ENCODE results near the gene UTY.

DNA sequence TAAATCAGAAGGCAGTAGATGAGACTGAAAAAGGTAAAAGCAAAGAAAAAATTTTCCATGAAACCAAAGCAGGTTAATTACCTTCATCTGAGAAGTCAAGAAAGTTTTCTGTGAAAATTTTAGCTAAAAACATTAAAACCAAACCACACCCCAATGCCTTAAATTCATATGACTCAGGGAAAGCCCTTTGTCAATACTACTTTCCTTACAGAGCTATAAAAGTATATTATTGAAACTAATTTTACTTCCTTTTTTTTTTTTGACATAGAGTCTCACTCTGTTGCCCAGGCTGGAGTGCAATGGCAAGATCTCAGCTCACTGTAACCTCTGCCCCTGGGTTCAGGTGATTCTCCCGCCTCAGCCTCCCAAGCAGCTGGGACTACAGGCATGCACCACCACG lies 117.2 kb downstream of the UTY start:
- TF ChIP-seq ZNF8 (CRISPR knock-in tag; IDR thresholded peaks at IDR 0.05): no peak
- TF ChIP-seq GLIS3 (CRISPR knock-in tag; IDR thresholded peaks at IDR 0.05): no peak
- TF ChIP-seq, protein P1, sequence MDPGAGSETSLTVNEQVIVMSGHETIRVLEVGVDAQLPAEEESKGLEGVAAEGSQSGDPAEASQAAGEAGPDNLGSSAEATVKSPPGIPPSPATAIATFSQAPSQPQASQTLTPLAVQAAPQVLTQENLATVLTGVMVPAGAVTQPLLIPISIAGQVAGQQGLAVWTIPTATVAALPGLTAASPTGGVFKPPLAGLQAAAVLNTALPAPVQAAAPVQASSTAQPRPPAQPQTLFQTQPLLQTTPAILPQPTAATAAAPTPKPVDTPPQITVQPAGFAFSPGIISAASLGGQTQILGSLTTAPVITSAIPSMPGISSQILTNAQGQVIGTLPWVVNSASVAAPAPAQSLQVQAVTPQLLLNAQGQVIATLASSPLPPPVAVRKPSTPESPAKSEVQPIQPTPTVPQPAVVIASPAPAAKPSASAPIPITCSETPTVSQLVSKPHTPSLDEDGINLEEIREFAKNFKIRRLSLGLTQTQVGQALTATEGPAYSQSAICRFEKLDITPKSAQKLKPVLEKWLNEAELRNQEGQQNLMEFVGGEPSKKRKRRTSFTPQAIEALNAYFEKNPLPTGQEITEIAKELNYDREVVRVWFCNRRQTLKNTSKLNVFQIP (CRISPR knock-in tag; IDR thresholded peaks at IDR 0.05; ENCODE audit: borderline replicate concordance, low read depth): no peak
- TF ChIP-seq, protein P2, sequence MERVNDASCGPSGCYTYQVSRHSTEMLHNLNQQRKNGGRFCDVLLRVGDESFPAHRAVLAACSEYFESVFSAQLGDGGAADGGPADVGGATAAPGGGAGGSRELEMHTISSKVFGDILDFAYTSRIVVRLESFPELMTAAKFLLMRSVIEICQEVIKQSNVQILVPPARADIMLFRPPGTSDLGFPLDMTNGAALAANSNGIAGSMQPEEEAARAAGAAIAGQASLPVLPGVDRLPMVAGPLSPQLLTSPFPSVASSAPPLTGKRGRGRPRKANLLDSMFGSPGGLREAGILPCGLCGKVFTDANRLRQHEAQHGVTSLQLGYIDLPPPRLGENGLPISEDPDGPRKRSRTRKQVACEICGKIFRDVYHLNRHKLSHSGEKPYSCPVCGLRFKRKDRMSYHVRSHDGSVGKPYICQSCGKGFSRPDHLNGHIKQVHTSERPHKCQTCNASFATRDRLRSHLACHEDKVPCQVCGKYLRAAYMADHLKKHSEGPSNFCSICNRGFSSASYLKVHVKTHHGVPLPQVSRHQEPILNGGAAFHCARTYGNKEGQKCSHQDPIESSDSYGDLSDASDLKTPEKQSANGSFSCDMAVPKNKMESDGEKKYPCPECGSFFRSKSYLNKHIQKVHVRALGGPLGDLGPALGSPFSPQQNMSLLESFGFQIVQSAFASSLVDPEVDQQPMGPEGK (CRISPR knock-in tag; IDR thresholded peaks at IDR 0.05; ENCODE audit: borderline replicate concordance): no peak
- no peak for TF ChIP-seq ZC3H10 (CRISPR knock-in tag; IDR thresholded peaks at IDR 0.05)
- TF ChIP-seq CSDC2 (CRISPR knock-in tag; IDR thresholded peaks at IDR 0.05): no peak
- TF ChIP-seq RARB (CRISPR knock-in tag; IDR thresholded peaks at IDR 0.05): no peak
- no peak for TF ChIP-seq ISL1 (CRISPR knock-in tag; IDR thresholded peaks at IDR 0.05)
- no peak for TF ChIP-seq ZFP3 (CRISPR knock-in tag; IDR thresholded peaks at IDR 0.05)
- TF ChIP-seq, protein P3, sequence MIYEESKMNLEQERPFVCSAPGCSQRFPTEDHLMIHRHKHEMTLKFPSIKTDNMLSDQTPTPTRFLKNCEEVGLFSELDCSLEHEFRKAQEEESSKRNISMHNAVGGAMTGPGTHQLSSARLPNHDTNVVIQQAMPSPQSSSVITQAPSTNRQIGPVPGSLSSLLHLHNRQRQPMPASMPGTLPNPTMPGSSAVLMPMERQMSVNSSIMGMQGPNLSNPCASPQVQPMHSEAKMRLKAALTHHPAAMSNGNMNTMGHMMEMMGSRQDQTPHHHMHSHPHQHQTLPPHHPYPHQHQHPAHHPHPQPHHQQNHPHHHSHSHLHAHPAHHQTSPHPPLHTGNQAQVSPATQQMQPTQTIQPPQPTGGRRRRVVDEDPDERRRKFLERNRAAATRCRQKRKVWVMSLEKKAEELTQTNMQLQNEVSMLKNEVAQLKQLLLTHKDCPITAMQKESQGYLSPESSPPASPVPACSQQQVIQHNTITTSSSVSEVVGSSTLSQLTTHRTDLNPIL (CRISPR knock-in tag; IDR thresholded peaks at IDR 0.05; ENCODE audit: low read depth): no peak
- TF ChIP-seq SNAI2 (CRISPR knock-in tag; IDR thresholded peaks at IDR 0.05): no peak

Data from SK-N-SH treated with all-trans-retinoic acid at 6 μM for 48 hours (cell line).